Measurements from ENCODE around the gene ITGB5. TPM values are rescaled to one million over a fixed set of nuclear protein-coding genes. Genes with fewer than 3 reads are reported as not detected.

Gene ITGB5
- total RNA-seq, 1 experiment from 2014 or later = 339 TPM

DNA sequence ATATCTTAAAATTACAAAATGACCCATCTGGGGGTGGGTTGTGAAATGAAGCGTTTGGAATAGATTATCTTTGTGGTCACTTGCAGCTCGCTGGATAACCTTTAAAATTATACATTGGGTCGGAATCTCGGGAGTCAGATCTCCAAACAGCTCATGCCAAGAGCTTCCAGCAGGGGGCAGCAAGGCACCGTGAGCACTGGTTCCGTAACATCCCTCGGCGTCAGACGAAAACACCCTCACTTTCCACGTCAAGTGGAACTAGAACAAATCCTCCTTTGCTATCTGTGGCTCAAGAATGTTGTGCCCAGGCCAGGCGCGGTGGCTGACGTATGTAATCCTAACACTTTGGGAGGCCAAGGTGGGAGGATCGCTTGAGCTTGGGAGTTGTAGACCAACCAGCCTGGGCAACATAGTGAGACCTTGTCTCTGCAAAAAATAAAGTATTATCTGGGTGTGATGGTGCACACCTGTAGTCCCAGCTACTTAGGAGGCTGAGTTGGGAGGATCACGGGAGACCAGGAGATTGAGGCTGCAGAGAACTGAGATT lies 125.8 kb downstream of the ITGB5 start:
- ATAC-seq (peak; percentile 55), DNase-seq (ENCODE audit: low spot score) (peak; percentile 80)
- Mint-ChIP-seq H3K27ac (peak overlapping the region; percentile 47), H3K4me3 (no peak overlapping the region), H3K27me3 (ENCODE audit: low read depth) (no peaks in the 10 kb centered on the region), H3K4me1 (peaks cover 45% of the 10 kb centered on the region), H3K36me3 (peaks cover 38% of the 10 kb centered on the region), H3K9me3 (no peaks in the 10 kb centered on the region)
- ChIA-PET CTCF (interaction anchor here (0.6 to 4.1 kb wide), 55 partner anchors 10 to 825 kb away, joined by 3 to 51 read pairs (median 5); partner anchors contain the start of genes MUC13, SLC12A8 and UMPS), POLR2A (no interaction called here)
- TF ChIP-seq ZNF121 (CRISPR knock-in tag; IDR thresholded peaks at IDR 0.05) = peak; percentile 98
- TF ChIP-seq FOXP4 (CRISPR knock-in tag; IDR thresholded peaks at IDR 0.05) = no peak
- TF ChIP-seq ZNF219 (CRISPR knock-in tag; IDR thresholded peaks at IDR 0.05; ENCODE audit: borderline replicate concordance) = no peak
- TF ChIP-seq, protein P1, sequence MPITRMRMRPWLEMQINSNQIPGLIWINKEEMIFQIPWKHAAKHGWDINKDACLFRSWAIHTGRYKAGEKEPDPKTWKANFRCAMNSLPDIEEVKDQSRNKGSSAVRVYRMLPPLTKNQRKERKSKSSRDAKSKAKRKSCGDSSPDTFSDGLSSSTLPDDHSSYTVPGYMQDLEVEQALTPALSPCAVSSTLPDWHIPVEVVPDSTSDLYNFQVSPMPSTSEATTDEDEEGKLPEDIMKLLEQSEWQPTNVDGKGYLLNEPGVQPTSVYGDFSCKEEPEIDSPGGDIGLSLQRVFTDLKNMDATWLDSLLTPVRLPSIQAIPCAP (CRISPR knock-in tag; IDR thresholded peaks at IDR 0.05) = no peak
- TF ChIP-seq RELA (CRISPR knock-in tag; IDR thresholded peaks at IDR 0.05; ENCODE audit: borderline replicate concordance) = no peak
- TF ChIP-seq NFATC4 (CRISPR knock-in tag; IDR thresholded peaks at IDR 0.05) = no peak
- no peak for TF ChIP-seq NR1H2 (CRISPR knock-in tag; IDR thresholded peaks at IDR 0.05)
- no peak for TF ChIP-seq PRRX2 (CRISPR knock-in tag; IDR thresholded peaks at IDR 0.05)
- TF ChIP-seq NR2C2 (CRISPR knock-in tag; IDR thresholded peaks at IDR 0.05) = no peak
- TF ChIP-seq, protein P2, sequence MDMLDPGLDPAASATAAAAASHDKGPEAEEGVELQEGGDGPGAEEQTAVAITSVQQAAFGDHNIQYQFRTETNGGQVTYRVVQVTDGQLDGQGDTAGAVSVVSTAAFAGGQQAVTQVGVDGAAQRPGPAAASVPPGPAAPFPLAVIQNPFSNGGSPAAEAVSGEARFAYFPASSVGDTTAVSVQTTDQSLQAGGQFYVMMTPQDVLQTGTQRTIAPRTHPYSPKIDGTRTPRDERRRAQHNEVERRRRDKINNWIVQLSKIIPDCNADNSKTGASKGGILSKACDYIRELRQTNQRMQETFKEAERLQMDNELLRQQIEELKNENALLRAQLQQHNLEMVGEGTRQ (CRISPR knock-in tag; IDR thresholded peaks at IDR 0.05) = no peak
- no peak for TF ChIP-seq ZNF416 (CRISPR knock-in tag; IDR thresholded peaks at IDR 0.05)
- TF ChIP-seq OVOL2 (CRISPR knock-in tag; IDR thresholded peaks at IDR 0.05; ENCODE audit: borderline replicate concordance) = no peak
- TF ChIP-seq, protein P3, sequence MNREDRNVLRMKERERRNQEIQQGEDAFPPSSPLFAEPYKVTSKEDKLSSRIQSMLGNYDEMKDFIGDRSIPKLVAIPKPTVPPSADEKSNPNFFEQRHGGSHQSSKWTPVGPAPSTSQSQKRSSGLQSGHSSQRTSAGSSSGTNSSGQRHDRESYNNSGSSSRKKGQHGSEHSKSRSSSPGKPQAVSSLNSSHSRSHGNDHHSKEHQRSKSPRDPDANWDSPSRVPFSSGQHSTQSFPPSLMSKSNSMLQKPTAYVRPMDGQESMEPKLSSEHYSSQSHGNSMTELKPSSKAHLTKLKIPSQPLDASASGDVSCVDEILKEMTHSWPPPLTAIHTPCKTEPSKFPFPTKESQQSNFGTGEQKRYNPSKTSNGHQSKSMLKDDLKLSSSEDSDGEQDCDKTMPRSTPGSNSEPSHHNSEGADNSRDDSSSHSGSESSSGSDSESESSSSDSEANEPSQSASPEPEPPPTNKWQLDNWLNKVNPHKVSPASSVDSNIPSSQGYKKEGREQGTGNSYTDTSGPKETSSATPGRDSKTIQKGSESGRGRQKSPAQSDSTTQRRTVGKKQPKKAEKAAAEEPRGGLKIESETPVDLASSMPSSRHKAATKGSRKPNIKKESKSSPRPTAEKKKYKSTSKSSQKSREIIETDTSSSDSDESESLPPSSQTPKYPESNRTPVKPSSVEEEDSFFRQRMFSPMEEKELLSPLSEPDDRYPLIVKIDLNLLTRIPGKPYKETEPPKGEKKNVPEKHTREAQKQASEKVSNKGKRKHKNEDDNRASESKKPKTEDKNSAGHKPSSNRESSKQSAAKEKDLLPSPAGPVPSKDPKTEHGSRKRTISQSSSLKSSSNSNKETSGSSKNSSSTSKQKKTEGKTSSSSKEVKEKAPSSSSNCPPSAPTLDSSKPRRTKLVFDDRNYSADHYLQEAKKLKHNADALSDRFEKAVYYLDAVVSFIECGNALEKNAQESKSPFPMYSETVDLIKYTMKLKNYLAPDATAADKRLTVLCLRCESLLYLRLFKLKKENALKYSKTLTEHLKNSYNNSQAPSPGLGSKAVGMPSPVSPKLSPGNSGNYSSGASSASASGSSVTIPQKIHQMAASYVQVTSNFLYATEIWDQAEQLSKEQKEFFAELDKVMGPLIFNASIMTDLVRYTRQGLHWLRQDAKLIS (CRISPR knock-in tag; IDR thresholded peaks at IDR 0.05; ENCODE audit: borderline replicate concordance) = no peak
- TF ChIP-seq, protein P4, sequence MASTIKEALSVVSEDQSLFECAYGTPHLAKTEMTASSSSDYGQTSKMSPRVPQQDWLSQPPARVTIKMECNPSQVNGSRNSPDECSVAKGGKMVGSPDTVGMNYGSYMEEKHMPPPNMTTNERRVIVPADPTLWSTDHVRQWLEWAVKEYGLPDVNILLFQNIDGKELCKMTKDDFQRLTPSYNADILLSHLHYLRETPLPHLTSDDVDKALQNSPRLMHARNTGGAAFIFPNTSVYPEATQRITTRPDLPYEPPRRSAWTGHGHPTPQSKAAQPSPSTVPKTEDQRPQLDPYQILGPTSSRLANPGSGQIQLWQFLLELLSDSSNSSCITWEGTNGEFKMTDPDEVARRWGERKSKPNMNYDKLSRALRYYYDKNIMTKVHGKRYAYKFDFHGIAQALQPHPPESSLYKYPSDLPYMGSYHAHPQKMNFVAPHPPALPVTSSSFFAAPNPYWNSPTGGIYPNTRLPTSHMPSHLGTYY (CRISPR knock-in tag; IDR thresholded peaks at IDR 0.05) = no peak
- TF ChIP-seq PRDM15 (CRISPR knock-in tag; IDR thresholded peaks at IDR 0.05) = no peak
- TF ChIP-seq ZNF232 (CRISPR knock-in tag; IDR thresholded peaks at IDR 0.05) = 0 out of 2 replicates have a peak, but pooled peaks have one; percentile 52
- no peak for TF ChIP-seq FOXK1 (CRISPR knock-in tag; IDR thresholded peaks at IDR 0.05)
- TF ChIP-seq GTF2I (CRISPR knock-in tag; conservative IDR thresholded peaks at IDR 0.05) = peak; percentile 30; the same call in 1 of the 2 replicates
- TF ChIP-seq CTCF (IDR thresholded peaks at IDR 0.05) = peak; percentile 87
- no peak for TF ChIP-seq GRHL2 (CRISPR knock-in tag; IDR thresholded peaks at IDR 0.05; ENCODE audit: insufficient replicate concordance, severe bottlenecking)
- TF ChIP-seq STAT6 (CRISPR knock-in tag; conservative IDR thresholded peaks at IDR 0.05; ENCODE audit: low read depth) = no peak

Measured in WTC11 (cell line).